ENCODE data around the gene APOC4.
"Not testable (repeated sequence)": the region's sequence is repeated elsewhere in the genome, so short reads cannot be mapped to it uniquely, and the experiment has no call there.

APOC4 gene

DNA sequence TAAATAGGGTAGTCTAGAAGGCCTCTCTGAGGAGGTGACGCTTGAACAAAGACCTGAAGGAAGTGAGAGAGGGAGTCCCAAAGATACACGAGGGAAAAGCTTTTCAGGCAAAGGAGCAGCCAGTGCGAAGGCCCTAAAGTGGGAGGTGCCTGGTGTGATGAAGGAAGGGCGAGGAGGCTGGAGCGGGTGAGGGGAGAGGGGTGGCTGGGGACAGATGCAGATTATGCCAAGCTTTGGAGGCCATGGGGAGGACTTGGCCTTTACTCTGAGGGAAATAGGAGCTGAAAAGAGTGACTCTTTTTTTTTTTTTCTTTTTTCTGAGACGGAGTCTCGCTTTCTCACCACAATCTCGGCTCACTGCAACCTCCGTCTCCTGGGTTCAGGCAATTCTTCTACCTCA, 16.1 kb downstream of the APOC4 start:
- no peak for DNase-seq (ENCODE audit: low spot score)

DNA sequence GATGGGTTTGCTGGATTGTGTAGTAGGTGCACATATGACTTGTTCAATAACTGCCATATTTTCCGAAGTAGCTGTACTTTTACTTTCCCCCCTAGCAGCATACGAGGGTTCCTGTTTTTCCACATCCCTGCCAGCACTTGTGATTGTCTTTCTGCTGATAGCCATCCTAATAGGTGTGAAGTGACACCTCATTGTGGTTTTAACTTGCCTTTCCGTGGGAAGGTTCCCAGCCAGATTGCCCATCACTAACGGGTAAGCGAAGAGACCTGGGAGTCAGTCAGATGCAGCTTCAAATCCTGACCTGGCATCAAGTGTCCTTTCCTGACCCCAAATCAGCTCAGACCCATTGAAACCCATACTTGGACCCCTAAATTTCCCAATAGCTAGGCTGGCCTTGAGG, 17.7 kb downstream of the APOC4 start:
- DNase-seq (ENCODE audit: low spot score): no peak

DNA sequence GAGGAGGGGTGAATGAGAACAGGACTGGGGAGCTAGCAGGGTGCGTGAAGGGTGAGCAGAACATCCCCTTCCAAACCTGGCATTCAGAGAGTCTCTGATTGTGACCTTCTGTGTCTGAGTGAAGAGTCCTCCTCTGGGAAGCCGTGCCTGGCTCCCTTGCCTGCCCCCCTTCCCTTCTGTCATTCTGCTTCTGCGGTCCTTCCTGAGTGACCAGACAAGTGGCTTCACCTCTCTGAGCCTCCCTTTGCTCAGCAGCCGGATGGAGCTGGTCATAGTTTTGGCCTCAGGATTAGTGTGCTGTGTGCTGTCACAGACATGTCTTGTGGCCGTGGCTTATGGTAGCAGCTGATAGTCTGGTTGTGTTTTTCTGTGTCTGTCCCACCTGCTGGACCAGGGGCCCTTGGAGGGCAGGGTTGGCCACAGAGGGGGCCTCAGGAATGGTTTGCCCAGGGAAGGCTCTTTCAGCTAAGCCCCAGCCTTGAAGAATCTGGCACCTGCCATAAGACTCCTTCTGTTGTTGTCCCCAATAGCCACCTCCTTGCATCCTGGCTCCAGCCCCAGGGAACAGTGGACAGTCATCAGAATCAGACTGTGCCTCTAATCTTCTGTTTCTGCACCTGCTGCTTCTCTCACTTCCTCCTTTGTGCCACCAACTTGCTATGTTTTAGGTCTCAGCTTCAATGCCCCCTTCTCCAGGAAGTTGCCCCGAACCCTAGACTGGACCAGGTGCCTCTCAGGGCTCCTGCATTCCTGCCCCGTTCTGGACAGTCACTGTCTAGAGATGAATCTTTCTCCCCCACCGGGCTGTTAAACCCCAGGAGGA, 19.1 kb downstream of the APOC4 start:
- no peak for DNase-seq (ENCODE audit: low spot score)

DNA sequence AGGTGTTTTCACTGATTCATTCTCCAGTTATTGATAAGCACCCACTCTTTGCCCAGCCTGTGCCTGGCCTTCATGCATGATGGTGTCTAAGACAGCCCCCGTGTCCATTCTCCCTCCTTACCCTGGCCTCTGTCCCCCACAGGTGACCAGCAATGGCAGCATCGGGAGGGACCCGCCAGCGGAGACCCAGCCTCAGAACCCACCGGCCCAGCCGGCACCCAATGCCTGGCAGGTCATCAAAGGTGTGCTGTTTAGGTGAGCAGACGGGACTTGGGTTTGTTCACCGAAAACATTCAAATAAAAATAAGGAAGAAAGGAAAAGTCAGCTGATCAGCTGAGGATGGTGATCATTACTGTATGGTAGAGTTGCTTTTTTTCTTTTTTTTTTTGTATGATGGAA, 19.8 kb downstream of the APOC4 start:
- DNase-seq (ENCODE audit: low spot score): no peak

DNA sequence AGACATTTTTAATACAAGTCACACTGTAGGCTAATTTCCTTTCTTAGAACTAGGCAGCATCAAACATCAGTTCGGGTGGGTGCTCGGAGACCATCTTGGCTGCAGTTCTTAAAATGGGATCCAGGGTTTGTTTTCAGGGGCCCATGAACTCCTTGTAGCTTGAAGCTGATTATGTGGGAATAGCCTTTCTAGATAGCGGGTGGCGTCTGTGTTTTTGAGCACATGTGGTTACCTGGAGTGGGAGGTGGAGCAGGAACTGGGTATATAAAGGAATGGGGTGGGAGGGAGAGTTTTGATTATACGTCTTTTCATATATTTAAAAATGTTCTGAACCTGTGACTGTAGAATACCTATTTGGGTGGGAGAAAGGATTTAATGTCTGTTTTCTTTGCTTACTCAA, 26.1 kb downstream of the APOC4 start:
- no peak for DNase-seq (ENCODE audit: low spot score)

DNA sequence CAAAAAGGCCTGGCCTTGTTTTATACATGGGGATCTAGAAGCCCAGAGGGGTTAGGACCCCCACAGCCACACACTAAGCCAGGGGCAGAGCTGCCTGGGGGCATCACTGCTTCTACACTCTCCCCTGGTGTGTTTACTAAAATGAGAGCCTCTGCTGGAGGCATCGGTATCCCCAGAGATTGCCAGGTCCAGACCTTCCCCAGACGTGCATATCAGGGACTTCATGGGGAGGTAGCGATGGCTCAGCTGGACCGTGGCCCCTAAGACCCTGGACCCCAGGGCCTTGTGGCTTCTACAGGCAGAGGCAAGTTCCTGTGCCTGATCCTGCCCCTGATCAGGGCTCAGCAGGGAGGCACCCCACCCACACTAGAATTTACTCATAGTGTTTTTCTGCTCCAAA, 26.6 kb downstream of the APOC4 start:
- DNase-seq (ENCODE audit: low spot score): no peak

DNA sequence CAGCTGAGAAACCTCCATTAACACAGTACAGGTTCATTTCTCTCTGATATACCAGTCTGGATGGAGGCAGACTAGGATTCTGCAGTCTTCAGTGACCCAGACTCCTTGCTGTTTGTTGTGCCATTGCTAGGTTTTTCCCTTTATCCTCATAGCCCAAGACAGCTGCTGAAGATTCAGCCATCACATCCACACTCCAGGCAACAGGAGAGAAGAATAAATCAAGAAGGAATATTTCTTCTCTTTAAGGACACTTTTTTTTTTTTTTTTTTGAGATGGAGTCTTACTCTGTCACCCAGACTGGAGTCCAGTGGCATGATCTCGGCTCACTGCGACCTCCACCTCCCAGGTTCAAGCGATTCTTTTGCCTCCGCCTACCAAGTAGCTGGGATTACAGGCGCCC, 27.4 kb downstream of the APOC4 start:
- DNase-seq (ENCODE audit: low spot score): no peak

DNA sequence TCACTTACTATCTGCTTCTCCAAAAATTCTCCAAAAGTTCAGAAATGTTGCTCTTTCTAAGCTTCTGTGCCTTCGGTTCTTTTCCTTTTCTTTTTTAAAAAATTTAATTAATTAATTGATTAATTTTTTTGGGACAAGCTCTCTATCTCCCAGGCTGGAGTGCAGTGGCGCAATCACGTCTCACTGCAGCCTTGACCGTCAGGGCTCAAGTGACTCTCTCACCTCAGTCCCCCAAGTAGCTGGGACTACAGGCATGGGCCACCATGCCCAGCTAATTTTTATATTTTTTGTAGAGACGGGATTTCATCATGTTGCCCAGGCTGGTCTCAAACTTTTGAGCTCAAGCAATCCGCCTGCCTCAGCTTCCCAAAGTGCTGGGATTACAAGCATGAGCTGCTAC, 29.4 kb downstream of the APOC4 start:
- not testable (repeated sequence) for DNase-seq (ENCODE audit: low spot score)

DNA sequence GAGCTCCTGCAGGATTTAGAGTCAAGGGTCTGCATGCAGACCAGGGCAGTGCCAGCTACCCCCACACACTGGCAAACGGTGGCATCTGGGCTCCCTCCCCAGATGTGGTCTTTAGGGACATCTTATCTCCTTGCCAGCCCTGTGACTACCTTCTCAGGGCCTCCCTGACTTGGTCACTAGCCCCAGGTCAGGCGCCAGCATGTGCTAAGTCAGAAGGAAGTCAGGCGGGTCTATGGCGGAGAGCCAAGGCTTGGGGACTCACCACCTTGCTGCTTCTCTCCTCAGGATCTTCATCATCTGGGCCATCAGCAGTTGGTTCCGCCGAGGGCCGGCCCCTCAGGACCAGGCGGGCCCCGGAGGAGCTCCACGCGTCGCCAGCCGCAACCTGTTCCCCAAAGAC, 30.8 kb downstream of the APOC4 start:
- no peak for DNase-seq (ENCODE audit: low spot score)

DNA sequence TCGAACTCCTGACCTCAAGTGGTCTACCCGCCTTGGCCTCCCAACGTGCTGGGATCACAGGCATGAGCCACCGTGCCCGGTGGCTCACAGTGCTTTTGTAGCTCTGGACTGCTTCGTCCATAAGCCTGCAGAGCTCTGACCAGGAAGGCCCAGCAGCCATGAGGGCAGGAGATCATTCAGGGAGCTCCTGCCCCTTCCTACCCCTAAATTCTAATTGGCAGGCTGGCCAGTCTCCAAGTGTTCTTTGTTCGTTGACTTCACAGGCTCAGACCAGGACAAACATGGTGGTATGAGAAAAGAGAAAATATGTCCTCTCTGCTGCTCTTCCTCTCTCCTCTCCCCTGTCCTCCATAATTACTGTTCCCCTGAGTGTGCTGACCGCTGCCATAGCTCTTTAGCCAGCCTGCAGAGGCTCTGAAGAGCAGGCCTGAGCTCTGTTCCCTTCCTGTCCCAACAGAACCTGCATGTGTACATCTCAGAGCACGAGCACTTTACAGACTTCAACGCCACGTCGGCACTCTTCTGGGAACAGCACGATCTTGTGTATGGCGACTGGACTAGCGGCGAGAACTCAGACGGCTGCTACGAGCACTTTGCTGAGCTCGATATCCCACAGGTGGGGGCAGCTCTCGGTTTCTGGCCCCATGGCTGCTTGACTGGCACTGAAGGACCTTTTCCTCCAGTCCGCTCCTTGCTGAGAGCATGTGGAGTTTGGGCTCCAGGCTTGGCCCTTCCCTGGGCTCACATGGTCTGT, 32.1 kb downstream of the APOC4 start:
- no peak for DNase-seq (ENCODE audit: low spot score)

DNA sequence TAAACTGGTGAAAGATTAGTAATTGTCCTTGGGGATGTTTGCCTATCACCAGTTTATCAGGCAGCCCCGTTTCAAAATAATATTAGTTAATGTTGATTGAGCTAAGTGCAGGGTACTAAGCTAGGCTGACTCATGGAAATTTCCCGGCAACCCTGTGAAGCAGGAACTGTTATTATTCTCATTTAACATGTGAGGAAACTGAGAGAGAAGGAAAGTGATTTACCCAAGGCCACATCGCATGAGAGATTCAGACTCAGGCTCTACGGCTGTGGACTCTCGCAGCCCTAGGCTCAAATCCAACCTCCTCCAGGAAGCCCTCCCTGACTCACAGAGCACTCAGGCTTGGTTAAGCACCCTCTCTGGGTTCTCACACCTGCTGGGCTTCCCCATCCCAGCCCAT, 32.8 kb downstream of the APOC4 start:
- DNase-seq (ENCODE audit: low spot score): no peak

DNA sequence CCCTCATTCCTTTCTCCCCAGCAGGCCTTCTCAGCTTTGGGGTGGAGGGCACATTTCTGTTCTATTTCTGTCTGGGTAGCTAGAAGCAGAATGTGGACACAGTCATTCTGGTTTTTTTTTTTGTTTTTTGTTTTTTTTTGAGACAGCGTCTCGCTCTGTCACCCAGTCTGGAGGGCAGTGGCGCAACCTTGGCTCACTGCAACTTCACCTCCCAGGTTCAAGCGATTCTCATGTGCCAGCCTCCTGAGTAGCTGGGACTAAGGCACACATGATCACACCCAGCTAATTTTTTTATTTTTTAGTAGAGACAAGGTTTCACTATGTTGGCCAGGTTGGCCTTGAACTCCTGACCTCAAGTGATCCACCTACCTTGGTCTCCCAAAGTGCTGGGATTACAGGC, 33.4 kb downstream of the APOC4 start:
- no peak for DNase-seq (ENCODE audit: low spot score)

DNA sequence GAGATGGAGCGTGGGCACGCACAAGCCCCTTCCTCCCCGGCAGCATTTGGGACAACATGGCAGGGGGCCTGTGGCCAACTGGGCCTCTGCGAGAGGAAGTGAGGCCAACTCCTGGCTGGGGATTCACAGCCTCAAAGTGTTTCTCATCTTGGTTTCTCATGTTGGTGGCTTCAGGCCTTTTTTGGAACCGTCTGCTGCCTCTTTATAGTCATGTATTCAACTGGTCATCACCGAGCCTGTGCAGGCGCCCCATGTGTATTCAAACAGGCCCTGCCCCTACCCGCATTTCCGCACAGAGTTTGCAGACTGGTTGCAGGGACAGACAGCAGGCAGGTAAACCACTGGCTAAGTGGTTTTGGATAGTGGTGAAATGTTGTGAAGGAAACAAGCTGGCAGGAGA, 42.0 kb downstream of the APOC4 start:
- DNase-seq (ENCODE audit: low spot score): no peak

DNA sequence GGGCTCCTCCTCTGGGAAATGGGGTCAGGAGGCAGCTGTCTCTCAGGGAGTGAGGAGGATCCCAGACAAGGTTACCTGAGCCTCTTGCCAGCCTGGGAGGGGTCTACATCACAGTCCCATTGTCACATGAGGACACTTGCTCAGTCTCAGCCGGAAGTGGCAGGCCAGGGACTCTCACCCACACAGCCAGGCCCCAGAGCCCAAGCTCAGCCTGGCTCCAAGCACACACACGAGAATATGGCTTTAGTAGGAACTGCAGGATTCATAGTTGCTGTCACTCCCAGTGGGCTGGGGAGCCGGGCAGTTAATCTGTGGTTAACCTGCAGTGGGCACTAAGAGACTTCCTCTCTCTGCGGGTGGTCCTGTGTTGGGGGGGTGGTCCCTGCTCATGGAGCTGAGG, 43.4 kb downstream of the APOC4 start:
- DNase-seq (ENCODE audit: low spot score): no peak

DNA sequence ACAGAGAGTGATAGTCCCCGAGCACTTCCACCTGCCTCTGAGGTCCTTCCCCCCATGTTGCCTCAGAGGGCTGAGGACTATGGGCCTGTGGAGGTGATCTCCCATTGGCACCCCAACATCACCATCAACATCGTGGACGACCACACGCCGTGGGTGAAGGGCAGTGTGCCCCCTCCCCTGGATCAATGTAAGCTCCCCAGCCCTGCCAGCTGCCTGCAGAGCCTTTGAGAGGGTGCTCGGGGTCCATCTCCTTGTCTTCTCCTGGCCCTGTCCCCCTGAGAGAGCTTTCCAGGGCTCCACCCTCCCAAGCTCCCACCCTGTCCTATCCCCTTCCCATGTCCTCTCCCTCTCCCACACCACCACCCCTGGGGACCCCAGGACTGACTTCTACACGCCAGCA, 44.4 kb downstream of the APOC4 start:
- DNase-seq (ENCODE audit: low spot score): no peak

DNA sequence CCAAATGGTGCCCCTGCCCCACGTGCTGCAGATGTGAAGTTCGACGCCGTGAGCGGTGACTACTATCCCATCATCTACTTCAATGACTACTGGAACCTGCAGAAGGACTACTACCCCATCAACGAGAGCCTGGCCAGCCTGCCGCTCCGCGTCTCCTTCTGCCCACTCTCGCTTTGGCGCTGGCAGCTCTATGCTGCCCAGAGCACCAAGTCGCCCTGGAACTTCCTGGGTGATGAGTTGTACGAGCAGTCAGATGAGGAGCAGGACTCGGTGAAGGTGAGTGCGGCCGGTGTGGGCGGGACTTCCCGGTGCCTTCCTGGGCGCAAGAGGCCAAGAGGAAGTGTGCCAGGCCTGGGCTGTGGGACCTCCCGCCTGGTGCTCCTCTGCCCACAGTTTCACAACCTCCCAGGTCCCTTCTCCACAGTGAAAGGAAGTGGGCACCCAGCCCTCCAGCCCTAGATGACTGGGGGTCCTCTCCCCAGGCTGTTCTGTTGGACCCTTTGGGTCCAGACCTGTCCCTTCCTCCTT, 45.2 kb downstream of the APOC4 start:
- no peak for DNase-seq (ENCODE audit: low spot score)

DNA sequence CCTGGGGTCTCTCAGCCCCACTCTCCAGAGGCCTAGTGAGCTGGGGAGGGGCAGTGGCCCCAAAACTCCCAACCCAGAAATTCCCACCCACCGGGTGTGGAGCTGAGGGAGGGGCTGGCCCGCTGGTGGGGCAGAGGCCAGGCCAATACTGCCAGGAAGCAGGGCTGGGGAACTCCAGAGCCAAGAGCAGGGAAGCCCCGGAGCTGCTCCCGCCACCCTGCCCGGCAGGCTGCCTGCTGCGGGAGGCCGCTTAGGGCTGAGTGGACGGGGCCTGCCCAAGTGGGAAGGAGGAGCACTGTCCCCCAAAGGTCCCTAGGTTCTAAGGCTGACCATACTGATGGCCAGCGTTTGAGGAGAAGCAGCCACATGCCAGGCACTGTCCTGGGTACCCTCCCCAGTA, 46.2 kb downstream of the APOC4 start:
- no peak for DNase-seq (ENCODE audit: low spot score)

DNA sequence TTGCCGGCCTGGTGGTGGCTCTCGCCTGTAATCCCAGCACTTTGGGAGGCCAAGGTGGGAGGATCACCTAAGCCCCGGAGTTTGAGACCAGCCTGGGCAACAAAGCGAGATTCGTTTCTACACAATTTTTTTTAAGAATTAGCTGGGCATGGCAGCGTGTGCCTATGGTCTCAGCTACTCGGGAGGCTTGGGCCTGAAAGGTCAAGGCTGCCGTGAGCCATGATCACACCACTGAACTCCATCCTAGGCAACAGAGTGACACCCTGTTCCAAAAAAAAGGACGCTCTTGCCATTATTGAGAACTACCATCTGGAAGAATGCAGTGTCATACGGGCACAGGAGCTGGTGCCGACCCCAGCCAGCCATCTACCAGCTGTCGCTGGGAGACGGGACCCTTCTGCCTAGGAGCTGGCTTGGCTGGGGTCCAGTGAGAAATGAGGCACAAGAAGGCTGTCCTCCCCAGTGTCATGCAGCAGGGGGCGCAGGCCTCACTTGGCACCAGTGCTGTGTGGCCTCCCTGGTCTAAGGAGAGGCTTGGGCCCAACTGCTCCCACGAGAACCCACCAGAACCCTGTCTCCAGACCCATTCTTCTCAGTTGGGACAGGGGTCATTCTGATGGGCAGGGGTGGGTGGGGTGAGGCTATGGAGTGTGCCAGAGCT, 47.0 kb downstream of the APOC4 start:
- peak; percentile 66 for DNase-seq (ENCODE audit: low spot score)

DNA sequence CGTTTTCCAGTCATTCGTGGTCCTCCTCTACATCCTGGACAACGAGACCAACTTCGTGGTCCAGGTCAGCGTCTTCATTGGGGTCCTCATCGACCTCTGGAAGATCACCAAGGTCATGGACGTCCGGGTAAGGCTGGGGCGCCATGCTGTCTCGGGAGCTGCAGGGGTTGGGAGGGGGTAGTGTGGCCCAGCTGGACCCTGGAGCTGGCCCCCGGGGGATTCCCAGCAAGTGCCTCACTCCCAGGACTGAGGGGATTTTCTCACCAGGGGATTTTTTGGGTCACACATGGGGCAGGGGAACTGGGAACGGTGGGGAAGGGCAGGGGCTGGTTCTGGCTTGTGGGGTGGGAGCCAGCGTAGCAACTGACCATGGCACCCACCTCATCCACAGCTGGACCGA, 48.4 kb downstream of the APOC4 start:
- DNase-seq (ENCODE audit: low spot score): no peak

DNA sequence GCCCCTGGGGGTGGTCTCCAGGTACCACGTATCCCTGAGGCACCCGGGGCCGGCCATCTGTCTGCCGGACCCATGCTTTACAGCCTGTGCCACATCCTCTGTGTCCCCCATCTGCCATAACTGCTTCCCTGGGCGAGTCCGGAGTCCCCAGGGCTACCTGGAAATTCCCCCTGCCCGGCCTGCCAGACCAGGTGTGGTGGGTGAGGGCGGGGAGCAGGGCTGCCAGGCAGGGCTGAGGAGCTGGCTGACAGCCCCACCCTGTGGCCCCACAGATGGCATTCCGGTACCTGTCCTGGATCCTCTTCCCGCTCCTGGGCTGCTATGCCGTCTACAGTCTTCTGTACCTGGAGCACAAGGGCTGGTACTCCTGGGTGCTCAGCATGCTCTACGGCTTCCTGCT, 48.9 kb downstream of the APOC4 start:
- no peak for DNase-seq (ENCODE audit: low spot score)

DNA sequence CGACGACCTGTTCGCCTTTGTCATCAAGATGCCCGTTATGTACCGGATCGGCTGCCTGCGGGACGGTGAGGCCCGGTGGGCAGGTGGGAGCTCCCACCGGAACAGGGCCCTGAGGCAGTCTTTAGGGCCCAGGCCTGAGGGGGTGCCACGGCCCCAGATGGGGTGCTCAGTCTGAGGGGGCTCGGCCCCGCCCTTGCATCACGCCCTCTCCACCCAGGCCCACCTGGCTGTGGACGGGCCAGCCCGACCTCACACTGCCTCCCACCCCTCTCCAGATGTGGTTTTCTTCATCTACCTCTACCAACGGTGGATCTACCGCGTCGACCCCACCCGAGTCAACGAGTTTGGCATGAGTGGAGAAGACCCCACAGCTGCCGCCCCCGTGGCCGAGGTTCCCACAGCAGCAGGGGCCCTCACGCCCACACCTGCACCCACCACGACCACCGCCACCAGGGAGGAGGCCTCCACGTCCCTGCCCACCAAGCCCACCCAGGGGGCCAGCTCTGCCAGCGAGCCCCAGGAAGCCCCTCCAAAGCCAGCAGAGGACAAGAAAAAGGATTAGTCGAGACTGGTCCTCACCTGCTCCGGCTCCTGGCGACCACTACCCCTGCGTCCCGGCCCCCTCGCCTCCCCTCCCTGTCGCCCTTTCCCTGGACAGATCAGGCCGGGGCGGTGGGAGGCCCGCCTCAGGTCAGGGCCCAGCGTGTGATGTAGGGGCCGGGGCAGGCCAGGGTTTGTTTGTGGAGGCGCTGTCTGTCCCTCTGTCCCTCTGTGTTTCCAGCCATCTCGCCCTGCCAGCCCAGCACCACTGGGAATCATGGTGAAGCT, 50.5 kb downstream of the APOC4 start:
- DNase-seq (ENCODE audit: low spot score): no peak

DNA sequence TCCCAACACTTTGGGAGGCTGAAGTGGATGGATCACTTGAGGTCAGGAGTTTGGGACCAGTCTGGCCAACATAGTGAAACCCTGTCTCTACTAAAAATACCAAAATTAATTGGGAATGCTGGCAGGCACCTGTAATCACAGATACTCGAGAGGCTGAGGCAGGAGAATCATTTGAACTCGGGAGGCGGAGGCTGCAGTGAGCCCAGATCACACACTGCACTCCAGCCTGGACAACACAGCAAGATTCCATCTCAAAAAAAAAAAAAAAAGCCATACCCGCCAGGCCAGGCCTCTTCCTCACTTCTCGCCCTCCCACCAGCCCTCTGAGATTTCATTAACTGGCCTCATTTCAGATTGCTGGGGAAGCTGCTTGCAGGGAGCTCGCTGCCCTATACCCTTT, 51.5 kb downstream of the APOC4 start:
- DNase-seq (ENCODE audit: low spot score): no peak
